ENCODE measurements around the gene NT5C3A. TPM values are rescaled to one million over a fixed set of nuclear protein-coding genes. Genes with fewer than 3 reads are reported as not detected.

The NT5C3A gene
- total and polyA plus RNA-seq, 4 donors, result 19.0 to 48.1 (median 23.7) TPM

DNA sequence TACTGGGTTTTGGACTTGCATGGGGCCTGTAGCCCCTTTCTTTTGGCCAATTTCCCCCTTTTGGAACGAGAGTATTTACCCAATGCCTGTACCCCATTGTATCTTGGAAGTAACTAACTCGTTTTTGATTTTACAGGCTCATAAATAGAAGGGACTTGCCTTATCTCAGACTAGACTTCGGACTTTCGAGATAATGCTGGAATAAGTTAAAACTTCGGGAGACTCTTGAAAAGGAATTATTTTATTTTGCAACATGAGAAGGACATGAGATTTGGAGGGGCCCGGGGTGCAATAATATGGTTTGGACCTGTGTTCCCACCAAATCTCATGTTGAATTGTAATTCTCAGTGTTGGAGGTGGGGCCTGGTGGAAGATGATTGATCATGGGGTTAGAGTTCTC lies 8.3 kb upstream of the NT5C3A start:
- DNase-seq (no peak), ATAC-seq (ENCODE audit: insufficient read depth, low FRiP score) (no peak)
- H3K36me3 ChIP-seq (ENCODE audit: control insufficient read depth in 4 of 4, insufficient read depth in 4 of 4, low read length in 4 of 4), result no peaks in the 10 kb centered on the region
- H3K4me3 ChIP-seq, result no peak overlapping the region
- TF ChIP-seq, protein P1, sequence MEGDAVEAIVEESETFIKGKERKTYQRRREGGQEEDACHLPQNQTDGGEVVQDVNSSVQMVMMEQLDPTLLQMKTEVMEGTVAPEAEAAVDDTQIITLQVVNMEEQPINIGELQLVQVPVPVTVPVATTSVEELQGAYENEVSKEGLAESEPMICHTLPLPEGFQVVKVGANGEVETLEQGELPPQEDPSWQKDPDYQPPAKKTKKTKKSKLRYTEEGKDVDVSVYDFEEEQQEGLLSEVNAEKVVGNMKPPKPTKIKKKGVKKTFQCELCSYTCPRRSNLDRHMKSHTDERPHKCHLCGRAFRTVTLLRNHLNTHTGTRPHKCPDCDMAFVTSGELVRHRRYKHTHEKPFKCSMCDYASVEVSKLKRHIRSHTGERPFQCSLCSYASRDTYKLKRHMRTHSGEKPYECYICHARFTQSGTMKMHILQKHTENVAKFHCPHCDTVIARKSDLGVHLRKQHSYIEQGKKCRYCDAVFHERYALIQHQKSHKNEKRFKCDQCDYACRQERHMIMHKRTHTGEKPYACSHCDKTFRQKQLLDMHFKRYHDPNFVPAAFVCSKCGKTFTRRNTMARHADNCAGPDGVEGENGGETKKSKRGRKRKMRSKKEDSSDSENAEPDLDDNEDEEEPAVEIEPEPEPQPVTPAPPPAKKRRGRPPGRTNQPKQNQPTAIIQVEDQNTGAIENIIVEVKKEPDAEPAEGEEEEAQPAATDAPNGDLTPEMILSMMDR (IDR thresholded peaks at IDR 0.05; ENCODE audit: control extremely low read depth, extremely low read depth), result no peak
- no peak overlapping the region for H3K27ac ChIP-seq (ENCODE audit: low read depth in 1 of 2, low read length in 1 of 2)
- peaks cover 0 to 15% (median 3%) of the 10 kb centered on the region in 4 donors for H3K9me3 ChIP-seq (ENCODE audit: control insufficient read depth in 4 of 4, insufficient read depth in 3 of 4, low read length in 3 of 4)
- no peaks in the 10 kb centered on the region for H3K27me3 ChIP-seq (ENCODE audit: control insufficient read depth in 3 of 3, insufficient read depth in 3 of 3, low read length in 2 of 3)
- WGBS, 2 donors, result 69 to 92% methylated on average over 6 of the region's 6 CpGs
- H3K4me1 ChIP-seq (ENCODE audit: control insufficient read depth in 5 of 5, insufficient read depth in 5 of 5, low read length in 5 of 5), result peaks cover 0 to 8% (median 0%) of the 10 kb centered on the region in 5 donors
- H3K9ac ChIP-seq (ENCODE audit: insufficient read depth in 1 of 2, low read length in 2 of 2), result no peak overlapping the region

DNA sequence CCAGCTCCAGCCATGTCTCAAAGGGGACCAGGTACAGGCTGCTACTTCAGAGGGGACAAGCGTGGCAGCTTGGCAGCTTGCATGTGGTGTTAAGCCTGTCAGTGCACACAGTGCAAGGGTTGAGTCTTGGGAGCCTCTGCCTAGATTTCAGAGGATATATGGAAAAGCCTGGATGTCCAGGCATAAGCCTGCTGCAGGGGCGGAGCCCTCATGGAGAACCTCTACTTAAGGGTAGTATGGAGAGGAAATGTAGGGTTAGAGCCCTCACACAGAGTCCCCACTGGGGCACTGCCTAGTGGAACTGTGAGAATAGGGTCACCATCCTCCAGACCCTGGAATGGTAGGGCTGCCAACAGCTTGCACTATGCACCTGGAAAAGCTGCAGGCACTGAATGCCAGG lies 7.7 kb upstream of the NT5C3A start:
- Histone ChIP-seq H3K27ac (ENCODE audit: low read depth in 1 of 2, low read length in 1 of 2) (no peak overlapping the region), H3K4me1 (ENCODE audit: control insufficient read depth in 5 of 5, insufficient read depth in 5 of 5, low read length in 5 of 5) (peaks cover 0 to 8% (median 0%) of the 10 kb centered on the region in 5 donors), H3K9ac (ENCODE audit: insufficient read depth in 1 of 2, low read length in 2 of 2) (no peak overlapping the region), H3K27me3 (ENCODE audit: control insufficient read depth in 3 of 3, insufficient read depth in 3 of 3, low read length in 2 of 3) (no peaks in the 10 kb centered on the region), H3K4me3 (no peak overlapping the region), H3K36me3 (ENCODE audit: control insufficient read depth in 4 of 4, insufficient read depth in 4 of 4, low read length in 4 of 4) (no peaks in the 10 kb centered on the region), H3K9me3 (ENCODE audit: control insufficient read depth in 4 of 4, insufficient read depth in 3 of 4, low read length in 3 of 4) (peaks cover 0 to 16% (median 3%) of the 10 kb centered on the region in 4 donors)
- 98 to 99% methylated on average over 2 of the region's 2 CpGs for WGBS, 2 donors
- no peak for ATAC-seq (ENCODE audit: insufficient read depth, low FRiP score)
- TF ChIP-seq, protein P1 (IDR thresholded peaks at IDR 0.05; ENCODE audit: control extremely low read depth, extremely low read depth), result no peak
- DNase-seq, result no peak

DNA sequence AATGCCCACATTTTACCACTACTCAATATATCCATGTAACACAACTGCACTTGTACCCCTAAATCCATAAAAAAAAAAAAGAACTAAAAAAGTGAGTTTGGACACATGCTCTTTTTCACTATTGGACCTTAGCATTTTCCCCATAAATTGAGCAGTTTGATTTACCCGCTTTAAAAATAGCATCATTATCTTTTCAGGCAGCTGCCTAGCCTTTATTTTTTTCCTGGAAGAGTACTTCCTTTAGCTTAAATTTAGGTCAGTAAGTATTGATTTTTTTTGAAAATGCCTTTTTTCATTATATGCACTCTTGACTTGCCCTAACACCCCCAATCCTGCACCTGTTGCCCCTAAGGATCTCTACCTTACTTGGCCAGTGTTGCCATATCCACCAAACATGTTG lies 5.3 kb upstream of the NT5C3A start:
- Histone ChIP-seq H3K4me1 (ENCODE audit: control insufficient read depth in 5 of 5, insufficient read depth in 5 of 5, low read length in 5 of 5) (peaks cover 0 to 15% (median 0%) of the 10 kb centered on the region in 5 donors), H3K4me3 (no peak overlapping the region), H3K9ac (ENCODE audit: insufficient read depth in 1 of 2, low read length in 2 of 2) (no peak overlapping the region), H3K27ac (ENCODE audit: low read depth in 1 of 2, low read length in 1 of 2) (no peak overlapping the region), H3K36me3 (ENCODE audit: control insufficient read depth in 4 of 4, insufficient read depth in 4 of 4, low read length in 4 of 4) (no peaks in the 10 kb centered on the region), H3K27me3 (ENCODE audit: control insufficient read depth in 3 of 3, insufficient read depth in 3 of 3, low read length in 2 of 3) (no peaks in the 10 kb centered on the region), H3K9me3 (ENCODE audit: control insufficient read depth in 4 of 4, insufficient read depth in 3 of 4, low read length in 3 of 4) (peaks cover 0 to 16% (median 3%) of the 10 kb centered on the region in 4 donors)
- DNase-seq (no peak), ATAC-seq (ENCODE audit: insufficient read depth, low FRiP score) (no peak)
- TF ChIP-seq, protein P1 (IDR thresholded peaks at IDR 0.05; ENCODE audit: control extremely low read depth, extremely low read depth), result no peak
- 60 to 78% methylated on average over 1 of the region's 1 CpG for WGBS, 2 donors

DNA sequence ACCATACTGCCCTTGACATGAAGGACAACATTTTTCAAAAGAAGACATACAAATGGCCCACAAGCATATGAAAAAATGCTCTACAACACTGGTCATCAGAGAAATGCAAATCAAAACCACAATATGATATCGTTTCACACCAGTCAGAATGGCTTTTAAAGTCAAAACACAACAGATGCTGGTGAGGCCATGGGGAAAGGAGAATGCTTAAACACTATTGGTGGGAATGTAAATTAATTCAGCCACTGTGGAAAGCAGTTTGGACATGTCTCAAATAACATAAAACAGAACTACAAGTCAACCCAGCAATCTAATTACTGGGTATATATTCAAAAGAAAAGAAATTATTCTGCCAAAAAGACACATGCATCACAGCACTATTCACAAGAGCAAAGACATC lies 4.2 kb upstream of the NT5C3A start:
- 91 to 97% methylated on average over 1 of the region's 1 CpG for WGBS, 2 donors

More for the DNA sequence above, 4.2 kb upstream of the NT5C3A start:
- no peak overlapping the region for H3K9ac ChIP-seq (ENCODE audit: insufficient read depth in 1 of 2, low read length in 2 of 2)
- no peak overlapping the region for H3K4me3 ChIP-seq
- no peak for DNase-seq
- no peak overlapping the region for H3K27ac ChIP-seq (ENCODE audit: low read depth in 1 of 2, low read length in 1 of 2)
- H3K36me3 ChIP-seq (ENCODE audit: control insufficient read depth in 4 of 4, insufficient read depth in 4 of 4, low read length in 4 of 4), result no peaks in the 10 kb centered on the region
- peaks cover 0 to 8% (median 0%) of the 10 kb centered on the region in 5 donors for H3K4me1 ChIP-seq (ENCODE audit: control insufficient read depth in 5 of 5, insufficient read depth in 5 of 5, low read length in 5 of 5)
- H3K27me3 ChIP-seq (ENCODE audit: control insufficient read depth in 3 of 3, insufficient read depth in 3 of 3, low read length in 2 of 3), result no peaks in the 10 kb centered on the region
- ATAC-seq (ENCODE audit: insufficient read depth, low FRiP score), result no peak
- TF ChIP-seq, protein P1 (IDR thresholded peaks at IDR 0.05; ENCODE audit: control extremely low read depth, extremely low read depth), result no peak
- H3K9me3 ChIP-seq (ENCODE audit: control insufficient read depth in 4 of 4, insufficient read depth in 3 of 4, low read length in 3 of 4), result peaks cover 0 to 16% (median 3%) of the 10 kb centered on the region in 4 donors

Data from lung (tissue), 12 donors.